HEK293 (cell line): ENCODE data around the gene PYROXD2.

Source experiments
- CTCF ChIA-PET: fragments of 350-600 bp; formaldehyde crosslinking; extraction: SDS; loops from one replicate; lab custom pipeline; 2021; ENCODE audit warnings: antibody characterized with exemption; lab: Yijun Ruan, JAX
- POLR2A ChIA-PET: fragments of 300-600 bp; formaldehyde crosslinking; extraction: SDS; loops from one replicate; lab custom pipeline; 2020; ENCODE audit warnings: antibody characterized with exemption, inconsistent platforms; lab: Yijun Ruan, JAX
- H3K27ac ChIP-seq: fragments of 200-500 bp; sonication (Bioruptor generic); 2 replicates; pipeline ENCODE4 v1.5.1; 2014; ENCODE audit warnings: low read depth, low read length, control low read depth, inconsistent platforms; ENCODE audit errors: extremely low read depth
- H3K36me3 ChIP-seq, 2 experiments: fragments of 200-500 bp in 1 of 2; sonication (Bioruptor generic) in 1 of 2; 1 replicate in 1 of 2; 2 replicates in 1 of 2; pipeline ENCODE4 v1.5.1; 2014 to 2017; ENCODE audit warnings: inconsistent platforms in 2 of 2, low read length in 2 of 2; ENCODE audit not compliant: control insufficient read depth in 2 of 2, insufficient read depth in 1 of 2
- H3K4me1 ChIP-seq: fragments of 200-500 bp; sonication (Bioruptor generic); 2 replicates; pipeline ENCODE4 v1.5.1; 2014; ENCODE audit warnings: mild to moderate bottlenecking, low read length, inconsistent platforms; ENCODE audit not compliant: control insufficient read depth, insufficient read depth
- H3K4me3 ChIP-seq: 2 replicates; pipeline ENCODE4 v1.5.1; 2011; ENCODE audit warnings: low read depth, mild to moderate bottlenecking, control low read depth, low read length, moderate library complexity
- H3K9me3 ChIP-seq: fragments of 200-500 bp; sonication (Bioruptor generic); 2 replicates; pipeline ENCODE4 v1.5.1; 2014; ENCODE audit warnings: low read depth, low read length, inconsistent platforms; ENCODE audit not compliant: control insufficient read depth, insufficient read depth
- GLI2 ChIP-seq: fragments of 450-650 bp; formaldehyde crosslinking; IDR thresholded peaks from 2 replicates; pipeline ENCODE4; 2017; ENCODE audit warnings: missing biosample characterization, missing genetic modification characterization, low read depth, borderline replicate concordance
- IKZF3 ChIP-seq: fragments of 450-650 bp; IDR thresholded peaks from 2 replicates; pipeline ENCODE4 v1.5.0; 2018; ENCODE audit warnings: missing biosample characterization, mild to moderate bottlenecking, missing genetic modification characterization, moderate library complexity
- KLF9 ChIP-seq: fragments of 450-650 bp; formaldehyde crosslinking; IDR thresholded peaks from 2 replicates; pipeline ENCODE4 v1.5.1; 2016; ENCODE audit warnings: missing biosample characterization, missing genetic modification characterization, low read depth
- MYNN ChIP-seq: fragments of 450-650 bp; formaldehyde crosslinking; IDR thresholded peaks from 2 replicates; pipeline ENCODE4 v1.5.1; 2016; ENCODE audit warnings: missing biosample characterization, missing genetic modification characterization, borderline replicate concordance
- SP3 ChIP-seq: fragments of 450-650 bp; formaldehyde crosslinking; IDR thresholded peaks from 2 replicates; pipeline ENCODE4 v1.5.1; 2016; ENCODE audit warnings: missing biosample characterization, missing genetic modification characterization
- SP7 ChIP-seq: fragments of 450-650 bp; formaldehyde crosslinking; IDR thresholded peaks from 2 replicates; pipeline ENCODE4 v1.5.1; 2016; ENCODE audit warnings: missing biosample characterization, missing genetic modification characterization
- YY2 ChIP-seq: fragments of 450-650 bp; formaldehyde crosslinking; IDR thresholded peaks from 2 replicates; pipeline ENCODE4 v1.5.1; 2016; ENCODE audit warnings: missing biosample characterization, missing genetic modification characterization
- ZBTB17 ChIP-seq: fragments of 450-650 bp; formaldehyde crosslinking; IDR thresholded peaks from 2 replicates; pipeline ENCODE4 v1.5.1; 2016; ENCODE audit warnings: missing biosample characterization, missing genetic modification characterization
- ZFP3 ChIP-seq: fragments of 450-650 bp; formaldehyde crosslinking; IDR thresholded peaks from 2 replicates; pipeline ENCODE4 v1.5.1; 2016; ENCODE audit warnings: low read depth, missing biosample characterization, missing genetic modification characterization
- ZIC2 ChIP-seq: fragments of 450-650 bp; formaldehyde crosslinking; IDR thresholded peaks from 2 replicates; pipeline ENCODE4 v1.5.1; 2016; ENCODE audit warnings: missing biosample characterization, missing genetic modification characterization
- ZNF114 ChIP-seq: fragments of 450-650 bp; formaldehyde crosslinking; IDR thresholded peaks from 2 replicates; pipeline ENCODE4 v1.5.0; 2017; ENCODE audit warnings: missing biosample characterization, missing genetic modification characterization
- ZNF140 ChIP-seq: fragments of 450-650 bp; formaldehyde crosslinking; IDR thresholded peaks from 2 replicates; pipeline ENCODE4 v1.5.1; 2016; ENCODE audit warnings: missing biosample characterization, missing genetic modification characterization
- ZNF146 ChIP-seq: fragments of 450-650 bp; formaldehyde crosslinking; IDR thresholded peaks from 2 replicates; pipeline ENCODE4 v1.5.1; 2016; ENCODE audit warnings: missing biosample characterization, missing genetic modification characterization
- ZNF155 ChIP-seq: fragments of 450-650 bp; formaldehyde crosslinking; IDR thresholded peaks from 2 replicates; pipeline ENCODE4 v1.5.1; 2016; ENCODE audit warnings: missing biosample characterization, missing genetic modification characterization
- ZNF214 ChIP-seq: fragments of 450-650 bp; formaldehyde crosslinking; IDR thresholded peaks from 2 replicates; pipeline ENCODE4 v1.5.1; 2017; ENCODE audit warnings: missing biosample characterization, mild to moderate bottlenecking, missing genetic modification characterization, borderline replicate concordance
- ZNF266 ChIP-seq: fragments of 450-650 bp; formaldehyde crosslinking; IDR thresholded peaks from 2 replicates; pipeline ENCODE4 v1.5.1; 2016; ENCODE audit warnings: missing biosample characterization, missing genetic modification characterization, low read depth
- ZNF558 ChIP-seq: fragments of 450-650 bp; formaldehyde crosslinking; IDR thresholded peaks from 2 replicates; pipeline ENCODE4 v1.5.1; 2016; ENCODE audit warnings: missing biosample characterization, missing genetic modification characterization
- ZNF561 ChIP-seq: fragments of 450-650 bp; IDR thresholded peaks from 2 replicates; pipeline ENCODE4 v1.5.1; 2018; ENCODE audit warnings: missing biosample characterization, missing genetic modification characterization, borderline replicate concordance
- ZNF596 ChIP-seq: fragments of 450-650 bp; IDR thresholded peaks from 2 replicates; pipeline ENCODE4 v1.5.0; 2018; ENCODE audit warnings: missing biosample characterization, mild to moderate bottlenecking, missing genetic modification characterization, moderate library complexity
- ZNF701 ChIP-seq: fragments of 450-650 bp; formaldehyde crosslinking; IDR thresholded peaks from 2 replicates; pipeline ENCODE4 v1.5.1; 2016; ENCODE audit warnings: missing biosample characterization, missing genetic modification characterization
- ZNF837 ChIP-seq: fragments of 450-650 bp; formaldehyde crosslinking; IDR thresholded peaks from 2 replicates; pipeline ENCODE4 v1.5.1; 2016; ENCODE audit warnings: missing biosample characterization, missing genetic modification characterization
- TF ChIP-seq, protein P1 (sequence below): fragments of 450-650 bp; formaldehyde crosslinking; IDR thresholded peaks from 2 replicates; pipeline ENCODE4 v1.5.1; 2016; ENCODE audit warnings: missing biosample characterization, missing genetic modification characterization
- TF ChIP-seq, protein P2 (sequence below): fragments of 450-650 bp; formaldehyde crosslinking; conservative IDR thresholded peaks from 2 replicates; pipeline ENCODE4 v1.5.1; 2016; ENCODE audit warnings: low read depth, missing biosample characterization, missing genetic modification characterization
- TF ChIP-seq, protein P3 (sequence below): sonication (generic); formaldehyde crosslinking; IDR thresholded peaks from 2 replicates; pipeline ENCODE4 v1.8.1; 2022; ENCODE audit warnings: mild to moderate bottlenecking, moderate library complexity, missing genetic modification reagents
- TF ChIP-seq, protein P4 (sequence below): fragments of 450-650 bp; formaldehyde crosslinking; IDR thresholded peaks from 2 replicates; pipeline ENCODE4 v1.5.1; 2016; ENCODE audit warnings: missing biosample characterization, missing genetic modification characterization

PYROXD2 gene

DNA sequence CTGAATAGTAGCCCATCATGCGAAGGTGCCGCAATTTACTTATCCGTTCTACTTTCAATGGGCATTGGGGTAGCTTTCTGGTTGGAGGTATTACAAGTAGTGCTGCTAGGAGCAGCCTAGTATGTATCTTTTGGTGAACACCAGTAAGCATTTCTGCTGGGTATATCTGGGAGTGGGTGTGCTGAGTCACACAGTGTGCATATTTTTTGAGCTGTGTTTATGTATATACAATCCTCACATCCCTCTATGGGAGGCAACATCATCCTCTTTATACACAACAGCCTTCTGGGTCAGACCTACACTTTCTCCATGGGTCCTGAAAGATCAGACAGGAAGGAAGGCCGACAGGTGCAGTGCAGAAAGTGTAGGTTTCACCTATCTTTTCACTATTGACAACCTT, 36.3 kb downstream of the PYROXD2 start:
- TF ChIP-seq, protein P1, sequence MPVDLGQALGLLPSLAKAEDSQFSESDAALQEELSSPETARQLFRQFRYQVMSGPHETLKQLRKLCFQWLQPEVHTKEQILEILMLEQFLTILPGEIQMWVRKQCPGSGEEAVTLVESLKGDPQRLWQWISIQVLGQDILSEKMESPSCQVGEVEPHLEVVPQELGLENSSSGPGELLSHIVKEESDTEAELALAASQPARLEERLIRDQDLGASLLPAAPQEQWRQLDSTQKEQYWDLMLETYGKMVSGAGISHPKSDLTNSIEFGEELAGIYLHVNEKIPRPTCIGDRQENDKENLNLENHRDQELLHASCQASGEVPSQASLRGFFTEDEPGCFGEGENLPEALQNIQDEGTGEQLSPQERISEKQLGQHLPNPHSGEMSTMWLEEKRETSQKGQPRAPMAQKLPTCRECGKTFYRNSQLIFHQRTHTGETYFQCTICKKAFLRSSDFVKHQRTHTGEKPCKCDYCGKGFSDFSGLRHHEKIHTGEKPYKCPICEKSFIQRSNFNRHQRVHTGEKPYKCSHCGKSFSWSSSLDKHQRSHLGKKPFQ (tag by site-specific recombination), result no peak
- no peaks in the 10 kb centered on the region for H3K9me3 ChIP-seq
- CTCF ChIA-PET, result interaction anchor here (0.6 to 0.7 kb wide), 2 partner anchors 14 to 140 kb away, joined by 3 to 4 read pairs; no protein-coding TSS in a partner anchor
- H3K27ac ChIP-seq, result no peak overlapping the region
- H3K4me1 ChIP-seq, result no peaks in the 10 kb centered on the region
- H3K36me3 ChIP-seq, result no peaks in the 10 kb centered on the region
- no peak overlapping the region for H3K4me3 ChIP-seq
- POLR2A ChIA-PET, result interaction anchor here (0.7 kb wide), 1 partner anchor 901 kb away, joined by 4 read pairs; no protein-coding TSS in a partner anchor

DNA sequence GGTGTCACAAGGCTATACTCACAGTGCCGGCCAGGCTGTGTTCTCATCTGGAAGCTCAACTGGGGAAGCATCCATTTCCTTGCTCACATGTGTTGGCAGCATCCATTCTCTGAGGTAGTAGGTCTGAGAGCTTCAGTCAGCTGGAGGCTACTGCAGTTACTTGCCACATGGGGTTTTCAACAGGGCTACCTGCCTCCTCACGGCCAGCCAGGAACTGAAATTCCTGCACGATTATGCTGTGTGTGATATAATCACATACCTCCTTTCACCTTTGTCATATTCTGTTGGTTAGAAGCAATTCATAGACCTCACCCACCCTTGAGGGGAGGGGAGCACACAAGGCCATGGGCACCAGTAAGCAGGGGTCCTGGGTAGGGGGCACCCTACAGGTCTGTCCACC, 37.4 kb downstream of the PYROXD2 start:
- CTCF ChIA-PET, result no interaction called here
- Histone ChIP-seq H3K27ac (no peak overlapping the region), H3K36me3 (no peaks in the 10 kb centered on the region), H3K9me3 (no peaks in the 10 kb centered on the region), H3K4me1 (no peaks in the 10 kb centered on the region), H3K4me3 (no peak overlapping the region)
- no peak for TF ChIP-seq SP3
- TF ChIP-seq ZNF596 (tag by site-specific recombination), result no peak
- no peak for TF ChIP-seq ZFP3
- TF ChIP-seq ZNF266 (tag by site-specific recombination), result no peak
- no peak for TF ChIP-seq GLI2
- TF ChIP-seq IKZF3, result no peak
- TF ChIP-seq ZNF140 (tag by site-specific recombination), result no peak
- no peak for TF ChIP-seq ZNF561
- no peak for TF ChIP-seq ZNF837
- TF ChIP-seq YY2, result no peak
- TF ChIP-seq ZNF558, result no peak
- no peak for TF ChIP-seq ZIC2 (tag by site-specific recombination)
- TF ChIP-seq, protein P2, sequence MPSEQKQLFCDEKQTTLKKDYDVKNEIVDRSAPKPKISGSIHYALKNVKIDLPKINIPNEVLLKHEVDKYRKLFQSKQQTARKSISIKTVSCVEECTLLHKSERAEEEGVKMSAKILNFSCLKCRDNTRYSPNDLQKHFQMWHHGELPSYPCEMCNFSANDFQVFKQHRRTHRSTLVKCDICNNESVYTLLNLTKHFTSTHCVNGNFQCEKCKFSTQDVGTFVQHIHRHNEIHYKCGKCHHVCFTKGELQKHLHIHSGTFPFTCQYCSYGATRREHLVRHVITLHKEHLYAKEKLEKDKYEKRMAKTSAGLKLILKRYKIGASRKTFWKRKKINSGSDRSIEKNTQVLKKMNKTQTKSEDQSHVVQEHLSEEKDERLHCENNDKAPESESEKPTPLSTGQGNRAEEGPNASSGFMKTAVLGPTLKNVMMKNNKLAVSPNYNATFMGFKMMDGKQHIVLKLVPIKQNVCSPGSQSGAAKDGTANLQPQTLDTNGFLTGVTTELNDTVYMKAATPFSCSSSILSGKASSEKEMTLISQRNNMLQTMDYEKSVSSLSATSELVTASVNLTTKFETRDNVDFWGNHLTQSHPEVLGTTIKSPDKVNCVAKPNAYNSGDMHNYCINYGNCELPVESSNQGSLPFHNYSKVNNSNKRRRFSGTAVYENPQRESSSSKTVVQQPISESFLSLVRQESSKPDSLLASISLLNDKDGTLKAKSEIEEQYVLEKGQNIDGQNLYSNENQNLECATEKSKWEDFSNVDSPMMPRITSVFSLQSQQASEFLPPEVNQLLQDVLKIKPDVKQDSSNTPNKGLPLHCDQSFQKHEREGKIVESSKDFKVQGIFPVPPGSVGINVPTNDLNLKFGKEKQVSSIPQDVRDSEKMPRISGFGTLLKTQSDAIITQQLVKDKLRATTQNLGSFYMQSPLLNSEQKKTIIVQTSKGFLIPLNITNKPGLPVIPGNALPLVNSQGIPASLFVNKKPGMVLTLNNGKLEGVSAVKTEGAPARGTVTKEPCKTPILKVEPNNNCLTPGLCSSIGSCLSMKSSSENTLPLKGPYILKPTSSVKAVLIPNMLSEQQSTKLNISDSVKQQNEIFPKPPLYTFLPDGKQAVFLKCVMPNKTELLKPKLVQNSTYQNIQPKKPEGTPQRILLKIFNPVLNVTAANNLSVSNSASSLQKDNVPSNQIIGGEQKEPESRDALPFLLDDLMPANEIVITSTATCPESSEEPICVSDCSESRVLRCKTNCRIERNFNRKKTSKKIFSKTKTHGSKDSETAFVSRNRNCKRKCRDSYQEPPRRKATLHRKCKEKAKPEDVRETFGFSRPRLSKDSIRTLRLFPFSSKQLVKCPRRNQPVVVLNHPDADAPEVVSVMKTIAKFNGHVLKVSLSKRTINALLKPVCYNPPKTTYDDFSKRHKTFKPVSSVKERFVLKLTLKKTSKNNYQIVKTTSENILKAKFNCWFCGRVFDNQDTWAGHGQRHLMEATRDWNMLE (tag by site-specific recombination), result no peak
- TF ChIP-seq ZBTB17, result no peak
- no peak for TF ChIP-seq MYNN (tag by site-specific recombination)
- POLR2A ChIA-PET, result no interaction called here

DNA sequence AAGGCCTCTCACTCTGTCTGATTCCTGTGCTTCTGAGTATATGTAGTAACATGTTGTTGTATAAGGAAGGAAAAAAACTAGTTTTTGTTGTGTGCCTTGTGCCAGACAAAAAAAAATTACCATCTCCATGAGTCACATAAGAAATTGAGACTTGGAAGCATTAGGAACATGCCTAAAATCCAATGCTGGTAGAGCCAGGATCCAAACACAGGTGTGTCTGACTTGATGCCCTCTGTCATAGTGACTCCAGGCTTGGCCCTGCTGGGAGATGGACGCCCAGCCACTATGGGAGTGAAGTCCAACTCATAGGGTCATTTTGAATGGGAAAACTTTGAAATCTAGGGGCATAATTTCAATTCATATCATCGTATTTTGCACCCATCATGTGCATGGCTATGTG, 38.0 kb downstream of the PYROXD2 start:
- no peaks in the 10 kb centered on the region for H3K9me3 ChIP-seq
- no peaks in the 10 kb centered on the region for H3K4me1 ChIP-seq
- CTCF ChIA-PET, result no interaction called here
- POLR2A ChIA-PET, result no interaction called here
- H3K4me3 ChIP-seq, result no peak overlapping the region
- H3K27ac ChIP-seq, result no peak overlapping the region
- no peaks in the 10 kb centered on the region for H3K36me3 ChIP-seq
- TF ChIP-seq ZNF155 (tag by site-specific recombination) (no peak), ZNF214 (no peak), ZNF146 (no peak), ZNF114 (no peak), SP7 (tag by site-specific recombination) (no peak), ZNF701 (tag by site-specific recombination) (no peak), KLF9 (tag by site-specific recombination) (no peak)
- TF ChIP-seq, protein P3, sequence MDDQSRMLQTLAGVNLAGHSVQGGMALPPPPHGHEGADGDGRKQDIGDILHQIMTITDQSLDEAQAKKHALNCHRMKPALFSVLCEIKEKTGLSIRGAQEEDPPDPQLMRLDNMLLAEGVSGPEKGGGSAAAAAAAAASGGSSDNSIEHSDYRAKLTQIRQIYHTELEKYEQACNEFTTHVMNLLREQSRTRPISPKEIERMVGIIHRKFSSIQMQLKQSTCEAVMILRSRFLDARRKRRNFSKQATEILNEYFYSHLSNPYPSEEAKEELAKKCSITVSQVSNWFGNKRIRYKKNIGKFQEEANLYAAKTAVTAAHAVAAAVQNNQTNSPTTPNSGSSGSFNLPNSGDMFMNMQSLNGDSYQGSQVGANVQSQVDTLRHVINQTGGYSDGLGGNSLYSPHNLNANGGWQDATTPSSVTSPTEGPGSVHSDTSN, result no peak
- TF ChIP-seq, protein P4, sequence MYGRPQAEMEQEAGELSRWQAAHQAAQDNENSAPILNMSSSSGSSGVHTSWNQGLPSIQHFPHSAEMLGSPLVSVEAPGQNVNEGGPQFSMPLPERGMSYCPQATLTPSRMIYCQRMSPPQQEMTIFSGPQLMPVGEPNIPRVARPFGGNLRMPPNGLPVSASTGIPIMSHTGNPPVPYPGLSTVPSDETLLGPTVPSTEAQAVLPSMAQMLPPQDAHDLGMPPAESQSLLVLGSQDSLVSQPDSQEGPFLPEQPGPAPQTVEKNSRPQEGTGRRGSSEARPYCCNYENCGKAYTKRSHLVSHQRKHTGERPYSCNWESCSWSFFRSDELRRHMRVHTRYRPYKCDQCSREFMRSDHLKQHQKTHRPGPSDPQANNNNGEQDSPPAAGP (tag by site-specific recombination), result no peak
